Subcutaneous abdominal adipose tissue (tissue), 5 donors: Measurements from ENCODE around the gene GNAL.
"Not testable (repeated sequence)": the region's sequence is repeated elsewhere in the genome, so short reads cannot be mapped to it uniquely, and the experiment has no call there.

Experiments used
- H3K27ac ChIP-seq: one replicate; pipeline ENCODE4 v1.7.0; 2013; ENCODE audit warnings: low read depth, mild to moderate bottlenecking, inconsistent platforms, low read length, moderate library complexity
- H3K27me3 ChIP-seq, 5 donors: one replicate each; pipeline ENCODE4 v1.7.0; 2013; ENCODE audit warnings: low read length in 5 of 5, inconsistent platforms in 1 of 5; ENCODE audit not compliant: control insufficient read depth in 5 of 5, insufficient read depth in 4 of 5
- H3K36me3 ChIP-seq, 5 donors: one replicate each; pipeline ENCODE4 v1.7.0; 2013; ENCODE audit warnings: low read length in 5 of 5; ENCODE audit not compliant: control insufficient read depth in 5 of 5, insufficient read depth in 5 of 5
- H3K4me1 ChIP-seq, 5 donors: one replicate each; pipeline ENCODE4 v1.7.0; 2013; ENCODE audit warnings: low read length in 5 of 5, mild to moderate bottlenecking in 3 of 5, moderate library complexity in 1 of 5; ENCODE audit not compliant: control insufficient read depth in 5 of 5, insufficient read depth in 5 of 5
- H3K4me3 ChIP-seq, 5 donors: one replicate each; pipeline ENCODE4 v1.7.0; 2013; ENCODE audit warnings: low read length in 5 of 5, low read depth in 1 of 5
- H3K9ac ChIP-seq, 5 donors: one replicate each; pipeline ENCODE4 v1.7.0; 2013; ENCODE audit warnings: low read length in 5 of 5, mild to moderate bottlenecking in 4 of 5, moderate library complexity in 3 of 5
- H3K9me3 ChIP-seq, 5 donors: one replicate each; pipeline ENCODE4 v1.7.0; 2013; ENCODE audit warnings: low read length in 5 of 5; ENCODE audit not compliant: control insufficient read depth in 5 of 5
- donor health status: healthy.
- donor health status: healthy.
- donor health status: healthy.
- donor health status: healthy.
- donor health status: healthy.

Gene GNAL

DNA sequence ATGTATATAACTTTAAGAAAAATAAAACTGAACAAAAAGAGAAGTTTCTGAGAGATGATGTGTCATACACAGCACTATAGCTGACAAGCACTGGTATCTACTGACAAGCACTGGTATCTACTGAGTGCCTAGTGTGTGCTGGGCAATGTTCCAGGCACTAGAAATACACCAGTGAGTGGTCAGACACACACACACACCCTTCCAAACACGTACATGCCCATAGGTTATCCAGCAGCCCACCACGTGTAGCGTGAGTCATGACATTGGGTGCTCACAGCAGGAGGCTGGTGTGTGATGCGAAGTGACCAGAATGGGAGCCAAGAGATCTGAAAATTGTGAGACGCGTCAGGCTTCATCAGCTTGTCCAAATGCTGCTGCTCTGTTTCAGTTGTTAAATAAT lies 12.2 kb upstream of the GNAL start:
- Histone ChIP-seq H3K27ac (no peak overlapping the region), H3K4me3 (no peak overlapping the region), H3K9ac (no peak overlapping the region), H3K9me3 (no peaks in the 10 kb centered on the region), H3K27me3 (peaks cover 3 to 29% (median 12%) of the 10 kb centered on the region in 5 donors), H3K4me1 (no peaks in the 10 kb centered on the region), H3K36me3 (no peaks in the 10 kb centered on the region)

DNA sequence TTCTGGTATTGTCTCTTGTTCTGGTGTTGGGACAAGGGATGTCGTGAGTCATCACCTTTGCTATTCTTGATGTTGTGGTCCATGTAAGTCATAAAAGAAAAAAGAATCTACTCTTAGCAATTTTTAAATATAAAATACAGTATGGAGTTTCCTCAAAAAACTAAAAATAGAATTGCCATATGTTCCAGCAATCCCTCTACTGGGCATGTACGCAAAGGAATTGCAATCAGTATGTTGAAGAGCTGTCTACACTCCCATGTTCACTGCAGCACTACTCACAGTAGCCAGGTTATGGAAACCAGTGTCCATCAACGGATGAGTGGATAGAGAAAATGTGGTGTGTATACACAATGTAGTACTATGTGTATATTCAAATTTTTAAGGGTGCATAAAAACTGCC lies 10.9 kb upstream of the GNAL start:
- Histone ChIP-seq H3K9ac (no peak overlapping the region), H3K27me3 (peaks cover 0 to 22% (median 9%) of the 10 kb centered on the region in 5 donors), H3K4me1 (no peaks in the 10 kb centered on the region), H3K4me3 (no peak overlapping the region), H3K36me3 (no peaks in the 10 kb centered on the region), H3K9me3 (no peaks in the 10 kb centered on the region), H3K27ac (no peak overlapping the region)

DNA sequence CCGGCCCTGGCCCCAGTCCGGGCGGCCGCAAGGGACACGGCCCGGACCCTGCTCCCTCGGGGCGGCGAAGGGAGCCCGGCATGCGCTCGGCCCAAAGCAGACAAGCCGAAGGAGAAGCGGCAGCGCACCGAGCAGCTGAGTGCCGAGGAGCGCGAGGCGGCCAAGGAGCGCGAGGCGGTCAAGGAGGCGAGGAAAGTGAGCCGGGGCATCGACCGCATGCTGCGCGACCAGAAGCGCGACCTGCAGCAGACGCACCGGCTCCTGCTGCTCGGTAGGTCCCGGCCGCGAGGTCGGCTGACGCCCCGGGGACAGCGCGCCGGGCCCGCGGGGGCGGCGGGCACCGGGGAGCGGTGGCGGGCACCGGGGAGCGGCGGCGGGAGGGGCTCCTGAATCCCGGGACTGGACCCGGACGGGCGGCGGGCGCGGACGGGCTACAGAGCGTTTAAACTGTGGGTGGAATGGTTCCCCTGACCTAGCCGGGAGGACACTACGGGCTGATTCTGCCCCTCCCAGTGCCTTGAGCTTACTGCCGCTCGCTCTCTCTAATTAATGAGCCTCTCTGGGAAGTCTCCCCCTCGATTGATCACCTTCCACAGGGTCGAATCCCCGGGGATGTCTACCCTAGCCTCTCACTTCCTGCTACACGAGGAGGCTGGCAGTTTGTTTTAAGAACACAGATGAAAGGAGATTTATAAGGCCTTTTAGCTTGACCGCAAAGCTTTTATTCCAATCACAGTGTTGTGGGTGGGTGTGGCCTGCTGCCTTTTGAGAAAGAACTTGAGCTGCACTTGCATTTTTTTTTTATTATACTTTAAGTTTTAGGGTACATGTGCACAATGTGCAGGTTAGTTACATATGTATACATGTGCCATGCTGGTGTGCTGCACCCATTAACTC lies 853 bp downstream of the GNAL start:
- Histone ChIP-seq H3K27me3 (peaks cover 0 to 4% (median 0%) of the 10 kb centered on the region in 5 donors), H3K9ac (peak overlapping the region in 3 of 5 donors; percentile 56 to 78 (median 71)), H3K4me1 (peaks cover 2 to 19% (median 11%) of the 10 kb centered on the region in 5 donors), H3K9me3 (no peaks in the 10 kb centered on the region), H3K27ac (no peak overlapping the region), H3K4me3 (peak overlapping the region; percentile 67 to 78 (median 72)), H3K36me3 (no peaks in the 10 kb centered on the region)

DNA sequence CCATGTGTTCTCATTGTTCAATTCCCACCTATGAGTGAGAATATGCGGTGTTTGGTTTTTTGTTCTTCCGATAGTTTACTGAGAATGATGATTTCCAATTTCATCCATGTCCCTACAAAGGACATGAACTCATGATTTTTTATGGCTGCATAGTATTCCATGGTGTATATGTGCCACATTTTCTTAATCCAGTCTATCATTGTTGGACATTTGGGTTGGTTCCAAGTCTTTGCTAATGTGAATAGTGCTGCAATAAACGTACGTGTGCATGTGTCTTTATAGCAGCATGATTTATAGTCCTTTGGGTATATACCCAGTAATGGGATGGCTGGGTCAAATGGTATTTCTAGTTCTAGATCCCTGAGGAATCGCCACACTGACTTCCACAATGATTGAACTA lies 1.6 kb downstream of the GNAL start:
- H3K36me3 ChIP-seq, H3K9me3 ChIP-seq, H3K27ac ChIP-seq, H3K4me3 ChIP-seq, H3K9ac ChIP-seq, H3K27me3 ChIP-seq: not testable (repeated sequence)
- peaks cover 2 to 19% (median 11%) of the 10 kb centered on the region in 5 donors for H3K4me1 ChIP-seq

DNA sequence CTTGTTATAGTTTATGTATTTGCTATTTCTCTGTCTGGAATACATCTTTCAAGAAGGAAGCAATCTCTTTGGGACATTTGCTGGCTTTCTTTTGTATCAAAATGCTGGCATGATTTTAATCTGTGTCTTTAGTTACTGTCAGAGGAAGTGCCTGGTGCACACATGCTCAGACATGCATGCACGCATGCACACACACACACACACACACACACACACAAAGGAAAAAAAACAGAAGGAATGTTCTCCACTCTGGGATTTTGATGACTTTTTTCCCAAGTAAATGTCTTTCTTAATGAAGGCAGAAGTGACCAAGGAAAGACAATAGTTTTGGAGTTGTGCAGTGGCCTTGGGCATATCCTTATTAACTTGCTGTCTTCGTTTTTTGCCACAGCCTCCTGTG lies 6.7 kb downstream of the GNAL start:
- Histone ChIP-seq H3K36me3 (no peaks in the 10 kb centered on the region), H3K9ac (no peak overlapping the region), H3K27me3 (peaks cover 0 to 4% (median 0%) of the 10 kb centered on the region in 5 donors), H3K4me3 (no peak overlapping the region), H3K4me1 (no peaks in the 10 kb centered on the region), H3K9me3 (no peaks in the 10 kb centered on the region), H3K27ac (no peak overlapping the region)

DNA sequence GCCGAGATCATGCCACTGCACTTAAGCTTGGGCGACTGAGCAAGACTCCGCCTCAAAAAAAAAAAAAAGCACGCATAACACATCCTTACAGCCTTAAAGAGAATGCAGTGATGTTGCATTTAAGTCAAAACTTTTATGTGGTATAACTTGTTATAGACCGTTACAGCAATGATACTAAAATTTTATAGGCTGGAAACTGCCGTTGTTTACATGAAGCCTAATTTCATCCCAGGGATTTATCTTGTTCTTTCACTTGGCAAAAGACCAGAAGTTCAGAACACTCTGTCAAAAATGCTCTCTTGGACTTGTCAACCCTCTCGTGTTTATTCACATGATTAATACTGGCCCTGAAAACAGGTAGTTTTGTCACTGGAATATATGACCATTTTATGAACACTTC lies 7.4 kb downstream of the GNAL start:
- no peaks in the 10 kb centered on the region for H3K9me3 ChIP-seq
- no peaks in the 10 kb centered on the region for H3K36me3 ChIP-seq
- peaks cover 0 to 4% (median 0%) of the 10 kb centered on the region in 5 donors for H3K27me3 ChIP-seq
- no peak overlapping the region for H3K4me3 ChIP-seq
- H3K9ac ChIP-seq = no peak overlapping the region
- H3K4me1 ChIP-seq = no peaks in the 10 kb centered on the region
- no peak overlapping the region for H3K27ac ChIP-seq

DNA sequence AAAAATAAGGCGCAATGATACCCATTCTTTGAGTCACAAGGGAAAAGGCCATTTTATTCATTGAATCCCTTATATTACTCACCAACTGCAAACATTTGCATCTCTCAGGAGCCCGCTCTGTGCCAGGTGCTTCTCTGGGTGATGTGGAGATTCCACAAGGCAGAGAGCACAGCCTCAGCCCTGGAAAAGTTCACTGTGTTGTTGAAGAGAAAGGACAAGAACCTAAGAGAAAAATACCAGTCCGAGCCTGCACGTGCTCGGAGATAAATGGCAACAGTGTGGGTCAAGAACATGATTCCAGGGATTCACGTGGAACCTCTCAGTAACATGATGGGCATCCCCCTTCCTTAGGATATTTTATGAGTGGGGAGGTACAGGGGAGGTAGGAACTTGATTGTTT lies 11.8 kb downstream of the GNAL start:
- Histone ChIP-seq H3K27me3 (no peaks in the 10 kb centered on the region), H3K9me3 (no peaks in the 10 kb centered on the region), H3K9ac (no peak overlapping the region), H3K4me1 (no peaks in the 10 kb centered on the region), H3K36me3 (peaks cover 0 to 2% (median 0%) of the 10 kb centered on the region in 5 donors), H3K4me3 (no peak overlapping the region), H3K27ac (no peak overlapping the region)

DNA sequence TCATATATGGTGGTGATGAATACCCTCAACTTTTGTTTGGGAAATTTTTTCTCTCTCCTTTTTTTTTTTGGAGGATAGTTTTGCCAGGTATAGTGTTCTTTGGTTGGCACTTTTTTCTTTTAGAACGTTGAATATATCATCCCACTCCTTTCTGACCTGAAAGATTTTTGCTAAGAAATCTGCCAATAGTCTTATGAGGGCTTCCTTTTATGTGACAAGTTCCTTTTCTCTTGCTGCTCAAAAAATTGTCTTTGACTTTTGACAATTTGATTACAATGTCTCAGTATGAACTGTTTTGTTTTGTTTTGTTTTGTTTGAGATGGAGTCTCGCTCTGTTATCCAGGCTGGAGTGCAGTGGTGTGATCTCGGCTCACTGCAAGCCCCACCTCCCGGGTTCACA lies 21.5 kb downstream of the GNAL start:
- no peaks in the 10 kb centered on the region for H3K36me3 ChIP-seq
- peaks cover 0 to 22% (median 9%) of the 10 kb centered on the region in 5 donors for H3K4me1 ChIP-seq
- no peak overlapping the region for H3K27ac ChIP-seq
- H3K27me3 ChIP-seq = no peaks in the 10 kb centered on the region
- no peak overlapping the region for H3K4me3 ChIP-seq
- no peak overlapping the region for H3K9ac ChIP-seq
- peaks cover 0 to 4% (median 0%) of the 10 kb centered on the region in 5 donors for H3K9me3 ChIP-seq

DNA sequence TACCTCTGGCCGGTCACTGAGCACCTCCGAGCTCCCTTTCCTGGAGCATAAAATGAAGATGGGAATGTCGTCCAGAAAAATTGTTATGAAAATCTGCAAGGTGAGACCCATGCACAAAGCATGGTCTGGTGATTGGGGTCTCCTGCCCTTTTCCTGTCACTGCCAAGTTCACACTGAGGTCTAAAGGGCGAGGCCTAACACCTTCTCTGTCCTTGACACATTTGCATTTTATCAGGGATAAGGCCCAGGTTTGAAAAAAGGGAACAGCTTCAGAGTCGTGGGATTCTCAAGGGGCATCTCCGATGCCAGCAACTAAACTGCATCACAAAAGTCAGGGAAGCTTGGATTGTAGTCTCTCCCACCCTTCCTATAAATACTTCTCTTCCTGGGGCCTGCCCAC lies 24.7 kb downstream of the GNAL start:
- Histone ChIP-seq H3K4me3 (no peak overlapping the region), H3K27ac (no peak overlapping the region), H3K36me3 (no peaks in the 10 kb centered on the region), H3K27me3 (no peaks in the 10 kb centered on the region), H3K4me1 (peaks cover 0 to 15% (median 5%) of the 10 kb centered on the region in 5 donors), H3K9me3 (peaks cover 0 to 4% (median 0%) of the 10 kb centered on the region in 5 donors), H3K9ac (no peak overlapping the region)

DNA sequence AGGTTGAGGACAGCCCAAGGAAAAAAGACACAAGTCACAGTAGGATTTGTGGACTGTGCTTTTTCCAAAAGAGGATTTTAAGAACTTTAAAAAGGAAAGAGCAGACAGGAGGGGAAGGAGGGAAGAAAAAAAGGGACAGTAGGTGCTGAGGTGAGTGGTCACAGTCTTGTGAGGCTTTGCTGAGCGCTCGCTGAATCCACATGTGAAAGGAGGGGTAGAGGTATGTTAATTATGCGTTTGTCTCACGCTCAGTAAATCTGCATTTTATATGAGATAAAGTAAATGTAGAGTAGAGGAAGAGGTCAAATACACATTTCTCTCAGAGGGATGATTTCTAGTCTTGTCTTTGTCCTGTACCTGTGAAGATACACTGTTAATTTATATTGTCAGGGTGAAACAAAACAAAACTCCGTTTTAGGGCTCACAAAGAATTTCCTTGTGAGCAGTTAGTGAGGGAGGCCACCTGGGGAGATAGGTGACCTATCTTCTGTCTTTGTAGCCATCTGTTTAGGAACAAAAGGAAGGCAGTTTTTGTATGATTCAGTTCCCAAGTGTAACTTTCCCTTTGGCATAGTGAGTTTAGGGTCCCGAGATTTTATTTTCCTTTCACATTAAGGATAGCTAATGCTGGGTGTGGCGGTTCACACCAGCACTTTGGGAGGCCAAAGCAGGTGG lies 25.3 kb downstream of the GNAL start:
- Histone ChIP-seq H3K9me3 (peaks cover 0 to 4% (median 0%) of the 10 kb centered on the region in 5 donors), H3K27ac (no peak overlapping the region), H3K4me1 (peaks cover 0 to 15% (median 5%) of the 10 kb centered on the region in 5 donors), H3K27me3 (no peaks in the 10 kb centered on the region), H3K36me3 (no peaks in the 10 kb centered on the region), H3K4me3 (no peak overlapping the region), H3K9ac (no peak overlapping the region)
